HG03196 (cell line): ENCODE measurements around the gene CAMK1D.
"Not testable (repeated sequence)": the region's sequence is repeated elsewhere in the genome, so short reads cannot be mapped to it uniquely, and the experiment has no call there.

Experiments
- ATAC-seq: cut with Tn5 transposase; IDR thresholded peaks from one replicate; pipeline ENCODE4 v1.9.1; 2021; ENCODE audit not compliant: unreplicated experiment

Gene CAMK1D

DNA sequence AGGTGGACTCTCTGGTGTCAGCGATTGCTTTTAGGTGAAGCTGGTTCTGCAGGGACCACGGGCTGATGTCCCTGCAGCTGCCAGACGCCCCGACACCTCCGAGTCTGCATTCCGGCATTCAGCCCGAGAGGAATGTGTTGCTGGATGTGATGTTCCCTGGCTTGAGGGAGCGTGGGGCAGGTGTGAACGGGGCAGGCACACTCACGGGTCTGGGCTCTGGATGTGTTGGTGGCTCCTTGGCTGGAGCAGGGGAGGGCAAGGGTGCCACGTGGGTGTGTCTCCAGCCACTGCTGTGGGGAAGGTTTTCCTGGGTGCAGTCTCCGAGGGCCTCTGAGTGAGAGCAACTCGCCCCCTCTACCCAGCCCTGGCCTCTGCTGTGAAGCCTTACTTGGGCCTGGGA lies 140.5 kb downstream of the CAMK1D start:
- no peak for ATAC-seq

- no peak for ATAC-seq
Observed at GRCh38 chr10:12490963-12491362, 141.6 kb downstream of the CAMK1D start.

GRCh38 chr10:12491491-12491890 lies 142.1 kb downstream of the CAMK1D start:
- ATAC-seq = no peak

- ATAC-seq = no peak
Observed at GRCh38 chr10:12492016-12492415, 142.7 kb downstream of the CAMK1D start.

- not testable (repeated sequence) for ATAC-seq
Observed at GRCh38 chr10:12497046-12497445, 147.7 kb downstream of the CAMK1D start.

DNA sequence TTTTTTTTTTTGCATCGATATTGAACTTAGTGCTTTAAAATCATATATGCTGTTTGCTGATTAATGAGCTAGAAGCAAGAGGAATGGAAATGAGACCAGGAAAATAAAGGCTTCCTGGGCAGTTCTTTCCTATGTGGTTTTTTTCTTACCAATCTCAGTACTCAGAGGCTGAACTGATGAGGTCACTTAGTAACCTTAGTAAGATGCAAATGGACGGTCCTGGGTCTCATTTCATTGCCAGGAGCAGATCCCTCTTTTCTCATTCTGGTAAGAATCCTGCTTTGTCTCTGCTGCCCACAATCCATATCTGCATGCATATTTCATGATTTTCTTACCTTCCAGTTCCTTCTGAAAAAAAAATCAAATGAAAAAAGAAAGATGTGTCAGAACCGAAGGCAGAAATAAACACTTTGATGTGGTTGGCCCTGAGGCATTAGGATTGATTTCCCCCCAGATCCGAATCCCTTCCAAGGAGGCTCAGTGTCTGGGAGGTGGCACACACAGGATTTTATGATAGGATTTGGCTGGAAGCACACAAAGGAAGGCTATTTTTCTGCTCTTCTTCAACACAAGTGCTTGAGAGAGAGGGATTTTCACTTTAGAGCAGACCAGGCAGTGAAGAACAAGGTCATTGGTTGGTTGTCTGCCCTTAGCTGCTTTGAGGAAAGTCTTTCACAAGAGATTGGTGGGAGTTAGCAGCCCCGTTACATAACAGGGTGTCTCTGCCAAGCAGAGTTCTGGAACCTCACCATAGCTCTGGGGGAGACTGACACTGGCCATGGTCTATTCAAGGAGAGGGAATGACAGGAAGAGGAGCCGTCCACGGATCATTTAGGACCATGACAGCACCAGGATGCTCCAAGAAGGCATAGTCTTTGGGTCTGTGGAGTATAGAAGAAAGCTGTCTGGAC lies 150.0 kb downstream of the CAMK1D start:
- ATAC-seq = no peak

DNA sequence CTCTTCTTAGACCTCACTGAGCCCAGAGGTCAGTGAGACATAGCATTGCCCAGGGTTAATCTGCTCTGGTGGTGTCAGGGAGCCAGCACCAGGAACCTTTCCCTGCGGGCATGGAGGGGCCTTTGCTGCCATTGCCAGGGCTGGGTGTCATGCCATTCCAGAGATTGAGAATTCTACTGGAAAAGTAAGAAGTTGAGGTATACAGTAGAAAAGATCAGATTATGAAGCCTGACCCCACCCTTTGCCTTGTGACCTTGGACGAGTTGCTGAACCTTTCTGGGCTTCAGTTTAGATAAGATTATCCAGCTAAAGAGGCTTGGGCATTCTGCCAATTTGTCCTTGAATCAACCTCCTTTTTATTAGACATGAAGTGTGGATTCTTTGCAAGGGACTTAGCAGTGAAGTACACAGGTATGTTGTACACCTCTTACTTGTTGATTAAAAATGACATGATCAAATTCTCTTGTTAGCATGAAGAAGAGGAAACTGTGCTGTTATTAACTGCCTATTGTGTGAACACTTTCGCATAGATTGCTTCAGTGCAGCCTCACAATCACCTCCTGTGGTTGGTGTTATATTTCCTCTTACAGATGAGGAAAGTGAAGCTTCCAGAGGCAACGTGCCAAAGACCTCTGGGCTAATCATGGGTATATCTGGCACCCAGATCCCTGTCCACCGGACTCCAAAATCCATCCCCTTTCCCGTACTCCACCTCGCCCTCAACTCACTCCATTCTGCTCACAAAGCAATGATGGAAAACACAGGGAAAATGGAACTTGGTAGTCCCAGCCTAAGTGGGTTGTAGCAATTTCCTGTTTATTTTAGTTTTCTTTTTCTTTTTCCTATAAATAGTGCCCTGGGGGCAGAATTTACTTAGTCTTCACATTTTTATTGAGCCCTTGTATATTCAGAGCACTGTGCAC lies 151.3 kb downstream of the CAMK1D start:
- ATAC-seq = no peak

GRCh38 chr10:12501324-12501723 lies 152.0 kb downstream of the CAMK1D start:
- ATAC-seq = no peak

DNA sequence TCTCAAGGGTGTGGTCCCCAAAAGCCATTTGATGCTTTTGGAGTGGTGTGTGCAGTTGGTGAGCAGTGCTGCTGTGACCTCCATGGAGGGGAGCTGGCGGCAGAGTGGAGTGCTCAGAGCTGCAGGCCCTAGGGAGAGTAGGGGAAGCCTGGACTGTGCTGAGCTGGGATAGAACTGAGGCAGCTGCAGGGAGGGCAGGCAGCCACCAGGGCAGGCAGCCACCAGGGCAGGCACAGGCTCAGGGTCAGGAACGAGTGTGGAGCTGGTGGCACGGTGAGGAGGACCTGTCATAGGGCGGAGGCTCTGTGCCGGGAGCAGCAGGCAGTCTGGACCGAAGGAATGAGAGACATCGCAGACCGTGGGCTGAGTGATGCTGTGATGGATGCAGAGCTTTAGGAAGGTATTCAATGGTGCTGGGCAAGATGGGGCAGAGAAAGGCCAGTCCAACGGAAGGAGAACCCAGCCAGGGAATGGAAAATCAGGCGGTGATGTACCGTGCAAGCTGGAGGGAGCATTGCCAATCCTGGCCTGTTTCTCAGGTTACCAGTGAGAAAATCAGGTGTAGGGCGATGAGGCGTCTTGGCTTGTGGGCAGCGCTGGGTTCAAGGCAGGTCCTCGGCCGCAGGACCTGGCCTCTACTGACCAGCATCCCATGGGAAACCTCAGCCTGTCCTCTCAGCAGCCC lies 152.6 kb downstream of the CAMK1D start:
- ATAC-seq = no peak

DNA sequence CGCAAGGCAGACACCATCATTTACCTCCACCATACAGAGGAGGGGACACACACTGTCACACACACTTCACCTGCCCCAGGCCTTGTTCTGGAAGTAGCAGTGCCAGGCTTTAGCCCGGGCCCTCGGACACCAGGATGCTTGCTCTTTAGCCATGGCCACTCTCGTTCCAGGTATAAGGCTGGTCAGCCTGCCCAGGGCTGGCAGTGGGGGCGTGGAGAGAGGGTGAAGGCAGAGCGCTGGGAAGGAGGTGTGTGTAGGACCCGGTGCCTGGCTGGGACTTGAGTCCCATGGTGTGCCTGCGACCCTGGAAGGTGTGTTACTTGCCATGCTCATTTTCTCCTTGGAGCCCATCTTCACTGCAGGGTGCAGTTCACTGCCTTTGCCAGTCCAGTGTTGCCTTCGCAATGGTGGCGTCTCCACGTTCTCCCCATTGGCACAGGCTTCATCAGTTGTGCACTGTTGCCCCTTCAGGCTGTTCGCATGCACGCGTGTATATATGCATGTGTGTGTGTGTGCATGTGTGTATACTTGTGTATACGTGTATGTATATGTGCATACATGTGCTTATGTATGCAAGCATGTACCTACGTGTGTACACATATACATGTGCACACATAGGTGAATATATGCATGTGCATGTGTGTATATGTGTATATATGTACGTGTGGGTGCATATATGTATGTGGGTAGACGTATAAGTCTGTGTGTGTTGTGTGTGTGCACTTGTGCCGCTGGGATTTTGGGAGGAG lies 153.4 kb downstream of the CAMK1D start:
- no peak for ATAC-seq

- ATAC-seq = no peak
Observed at GRCh38 chr10:12503311-12503710, 154.0 kb downstream of the CAMK1D start.

- no peak for ATAC-seq
Observed at GRCh38 chr10:12504176-12504575, 154.8 kb downstream of the CAMK1D start.

DNA sequence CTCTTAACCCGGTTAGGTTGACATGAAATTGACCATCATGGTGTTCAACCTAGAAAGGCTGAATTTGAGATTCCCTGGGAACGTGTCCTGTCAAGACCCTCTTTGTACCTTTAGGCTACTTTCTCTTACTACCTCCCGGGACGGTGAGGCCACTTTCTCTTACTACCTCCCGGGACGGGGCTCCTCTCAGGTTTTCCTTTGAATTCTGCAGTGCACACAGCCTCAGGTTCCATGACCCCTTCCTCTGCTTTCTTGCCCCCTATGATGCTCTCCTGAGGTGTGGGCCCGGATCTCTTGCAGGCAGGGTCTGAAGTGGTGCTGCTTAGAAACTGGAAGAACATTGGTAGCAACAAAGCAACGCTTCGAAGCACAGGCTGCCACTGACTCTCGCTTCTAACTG lies 155.3 kb downstream of the CAMK1D start:
- no peak for ATAC-seq

DNA sequence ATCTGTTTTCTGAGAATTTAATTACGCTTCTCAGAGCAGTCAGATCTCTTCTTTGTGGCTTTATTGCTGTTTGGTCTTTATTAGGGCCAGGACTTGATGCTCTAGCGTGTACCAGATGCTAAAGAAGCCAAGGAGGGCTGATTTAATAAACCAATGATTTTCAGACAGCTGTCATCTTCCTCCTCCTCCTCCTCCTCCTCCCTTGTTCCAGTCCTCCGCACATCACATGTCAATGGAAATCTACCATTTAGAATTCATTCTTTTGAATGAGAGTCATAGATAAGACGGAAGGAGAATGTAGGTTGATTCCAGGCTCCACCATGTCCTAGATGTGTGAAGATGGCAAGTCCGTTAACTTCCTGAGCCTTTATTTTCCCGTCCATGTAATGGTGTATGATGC lies 156.3 kb downstream of the CAMK1D start:
- ATAC-seq = no peak

DNA sequence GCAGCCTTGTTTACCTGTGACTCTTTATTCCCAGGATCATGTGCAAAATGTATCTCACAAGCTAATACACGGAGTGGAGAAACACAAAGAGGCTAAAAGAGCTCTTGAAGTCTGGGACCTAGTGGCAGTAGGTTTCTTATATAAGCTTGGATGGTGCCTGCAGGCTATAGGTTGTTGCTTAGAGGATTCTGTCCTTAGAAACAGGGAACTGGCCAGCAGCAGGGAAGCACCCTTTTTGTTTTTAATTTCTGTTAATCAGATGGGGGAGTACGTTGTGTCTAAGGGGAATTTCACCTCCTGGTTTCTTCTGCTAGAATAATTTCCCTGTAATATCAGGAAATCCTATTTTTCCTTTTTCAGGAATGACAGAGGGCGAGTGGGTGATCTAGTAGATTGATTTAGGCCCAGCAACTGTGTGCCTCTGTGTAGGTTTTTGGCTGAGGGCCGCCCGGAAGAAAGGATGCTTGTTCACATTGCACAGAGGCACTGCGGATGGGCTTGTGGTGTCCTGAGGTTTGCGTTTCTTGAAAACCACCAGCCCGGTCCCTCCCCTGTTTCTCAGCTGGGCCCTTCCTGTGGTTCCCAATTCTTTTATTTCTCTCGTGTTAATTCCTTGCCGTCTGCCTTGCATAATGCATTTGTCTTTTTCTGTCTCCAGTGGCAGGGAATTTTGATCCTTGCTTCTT lies 158.0 kb downstream of the CAMK1D start:
- no peak for ATAC-seq

DNA sequence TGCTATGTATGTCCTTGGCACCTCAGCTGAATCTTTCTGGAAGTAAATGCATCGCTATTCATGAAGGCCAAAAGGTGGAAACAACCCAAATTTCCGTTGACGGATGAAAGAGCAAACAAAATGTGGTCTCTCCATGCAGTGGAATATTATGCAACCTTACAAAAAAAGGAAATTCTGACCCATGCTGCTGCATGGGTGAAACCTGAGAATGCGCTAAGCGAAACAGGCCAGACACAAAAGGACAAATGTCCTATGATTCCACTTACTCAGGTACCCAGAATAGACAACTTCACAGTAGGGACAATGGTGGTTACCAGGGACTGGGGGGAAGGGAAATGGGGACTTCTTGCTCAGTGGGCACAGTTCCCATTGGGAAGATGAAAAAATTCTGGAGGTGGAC lies 158.8 kb downstream of the CAMK1D start:
- ATAC-seq = no peak

GRCh38 chr10:12509016-12509793 lies 159.9 kb downstream of the CAMK1D start:
- ATAC-seq = no peak

DNA sequence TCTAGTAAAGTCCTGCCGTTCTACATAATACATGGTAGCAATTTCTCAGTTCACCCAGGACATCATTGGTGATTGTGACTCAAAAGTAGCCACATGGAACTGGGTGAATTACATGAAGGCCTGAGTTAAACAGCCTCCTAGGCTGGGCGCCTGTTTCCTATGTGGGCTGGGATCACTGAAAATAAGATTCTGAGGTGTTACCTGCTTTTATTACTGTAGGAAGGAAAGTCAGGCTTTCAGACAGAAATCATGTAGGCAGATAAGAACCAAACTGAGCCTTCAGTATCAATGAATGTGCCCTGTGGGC lies 160.4 kb downstream of the CAMK1D start:
- ATAC-seq = no peak

GRCh38 chr10:12510501-12510941 lies 161.2 kb downstream of the CAMK1D start:
- no peak for ATAC-seq
